Stimulated activated CD4-positive, alpha-beta T cell treated with anti-CD3 and anti-CD28 coated beads, Interleukin-12 subunit alpha, Interleukin-12 subunit beta, amount 100 ng/mL, for 4 hours (primary cell): ENCODE results near the gene CAMK2N1.

ENCODE experiments used
- DNase-seq: peaks from one replicate; pipeline ENCODE4 v3.0.0-alpha.2; 2020

The CAMK2N1 gene

DNA sequence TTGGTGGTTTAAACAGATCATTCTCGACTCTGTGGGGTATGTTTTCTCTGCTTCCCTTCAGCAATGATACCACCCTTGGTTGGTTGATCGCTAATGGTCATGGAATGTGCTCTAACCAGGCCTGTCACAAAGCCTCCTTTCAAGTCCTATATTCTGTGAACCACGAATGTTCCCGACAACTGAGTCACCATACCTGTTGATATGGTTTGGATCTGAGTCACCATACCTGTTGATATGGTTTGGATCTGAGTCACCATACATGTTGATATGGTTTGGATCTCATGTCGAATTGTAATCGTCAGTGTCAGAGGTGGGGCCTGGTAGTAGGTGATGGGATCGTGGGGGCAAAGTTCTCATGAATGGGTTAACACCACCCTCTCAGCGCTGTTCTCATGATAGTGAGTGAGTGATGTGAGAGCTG is 10.2 kb upstream of the CAMK2N1 start:
- DNase-seq: no peak

DNA sequence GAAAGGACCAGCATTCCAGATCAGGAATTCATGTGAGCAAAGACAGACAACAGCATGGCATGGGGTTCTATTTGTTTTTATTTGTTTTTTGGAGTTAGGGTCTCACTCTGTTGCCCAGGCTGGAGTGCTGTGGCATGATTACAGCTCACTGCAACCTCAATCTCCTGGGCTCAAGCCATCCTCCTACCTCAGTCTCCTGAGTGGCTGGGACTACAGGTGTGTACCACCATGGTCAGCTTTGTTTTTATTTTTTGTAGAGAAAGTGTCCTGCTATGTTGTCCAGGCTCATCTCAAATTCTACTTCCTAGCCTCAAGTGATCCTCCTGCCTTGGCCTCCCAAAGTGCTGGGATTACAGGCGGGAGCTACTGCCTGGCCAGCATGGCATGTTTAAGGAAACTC is 9.7 kb upstream of the CAMK2N1 start:
- no peak for DNase-seq

DNA sequence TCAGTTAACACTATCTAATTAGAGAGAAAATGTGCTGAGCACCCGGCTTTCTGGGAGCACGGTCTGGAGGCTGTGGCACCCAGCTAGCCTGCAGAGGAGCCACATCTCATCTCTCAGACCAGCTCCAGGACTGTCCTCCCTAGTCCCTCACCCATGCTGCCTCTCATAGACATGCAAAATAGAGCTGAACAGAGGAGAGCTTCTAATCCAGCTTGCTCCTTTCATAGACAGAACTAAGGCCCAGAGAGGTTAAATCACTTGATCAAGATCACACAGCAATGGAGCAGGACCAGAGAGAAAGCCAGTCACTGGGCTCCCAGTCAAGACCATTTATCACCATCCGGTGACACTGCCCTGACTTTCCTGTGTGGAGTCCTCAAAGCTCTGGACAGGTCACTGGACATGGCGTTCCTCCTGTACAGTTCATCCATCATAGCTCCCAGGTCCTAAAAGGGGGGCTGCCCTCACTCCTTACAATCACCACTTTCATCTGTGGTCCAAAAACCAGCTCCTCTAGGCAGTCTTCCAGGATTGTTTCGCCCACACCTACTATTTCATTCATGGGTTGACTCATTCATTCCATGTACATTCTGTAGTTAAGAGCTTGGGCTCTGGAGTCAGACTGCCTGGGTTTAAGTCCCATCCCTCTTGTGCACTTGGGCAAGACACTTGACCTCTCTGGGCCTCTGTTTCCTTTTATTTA is 8.8 kb upstream of the CAMK2N1 start:
- DNase-seq: no peak

DNA sequence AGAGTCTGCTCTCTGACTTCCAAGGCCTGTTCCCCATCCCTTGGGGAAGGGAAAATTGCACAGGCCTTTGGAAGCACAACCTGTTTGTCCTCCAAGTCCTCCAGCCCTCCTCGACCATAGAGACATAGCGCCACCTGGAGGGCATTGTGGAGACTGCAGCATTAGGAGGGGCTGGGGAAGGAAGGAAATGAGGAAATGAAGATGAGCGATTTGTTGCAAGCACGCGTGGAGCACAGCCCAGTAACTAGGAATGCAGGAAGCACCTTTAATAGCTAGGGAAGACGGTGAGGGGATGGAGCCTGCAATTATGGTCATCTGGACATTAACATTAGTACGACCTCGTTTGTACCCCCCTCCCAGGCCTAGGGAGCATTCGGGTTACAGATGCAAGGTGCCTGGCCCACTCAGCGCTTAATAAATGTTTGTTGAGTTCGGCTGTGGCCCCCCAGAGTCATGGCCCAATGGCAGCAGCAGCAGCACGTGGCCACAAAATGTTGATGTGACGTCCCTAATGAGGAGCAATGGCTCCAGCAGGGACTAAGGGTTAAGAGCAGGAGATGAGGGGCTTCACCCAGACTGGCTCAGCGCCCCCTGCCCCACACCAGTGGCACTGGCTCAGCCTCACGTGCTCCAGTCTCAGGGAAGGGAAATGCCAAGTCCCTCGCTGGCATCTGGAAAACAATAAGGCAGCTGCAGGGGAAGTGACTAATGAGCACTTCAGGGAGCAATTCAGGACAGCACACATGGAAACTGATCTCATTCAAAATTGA is 8.0 kb upstream of the CAMK2N1 start:
- DNase-seq: peak; percentile 76

DNA sequence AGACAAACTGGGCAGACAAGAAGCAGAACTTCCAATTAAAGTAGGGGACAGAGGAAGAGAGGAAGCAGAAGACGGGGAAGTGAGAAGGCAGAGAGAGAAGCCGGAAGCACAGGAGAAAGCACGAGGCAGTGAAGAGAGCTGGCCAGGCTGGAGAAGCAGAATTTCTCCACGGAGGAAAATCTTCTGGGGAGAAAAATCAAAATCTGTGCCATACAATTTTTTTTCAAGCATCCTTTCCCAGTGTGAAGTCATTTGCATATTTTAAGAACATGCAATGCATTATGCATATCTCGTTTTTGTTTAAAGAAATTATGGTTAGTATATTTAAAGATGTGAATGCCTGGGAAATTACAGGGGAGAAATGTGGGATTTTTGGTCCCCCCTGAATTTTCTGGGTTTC is 7.3 kb upstream of the CAMK2N1 start:
- no peak for DNase-seq

DNA sequence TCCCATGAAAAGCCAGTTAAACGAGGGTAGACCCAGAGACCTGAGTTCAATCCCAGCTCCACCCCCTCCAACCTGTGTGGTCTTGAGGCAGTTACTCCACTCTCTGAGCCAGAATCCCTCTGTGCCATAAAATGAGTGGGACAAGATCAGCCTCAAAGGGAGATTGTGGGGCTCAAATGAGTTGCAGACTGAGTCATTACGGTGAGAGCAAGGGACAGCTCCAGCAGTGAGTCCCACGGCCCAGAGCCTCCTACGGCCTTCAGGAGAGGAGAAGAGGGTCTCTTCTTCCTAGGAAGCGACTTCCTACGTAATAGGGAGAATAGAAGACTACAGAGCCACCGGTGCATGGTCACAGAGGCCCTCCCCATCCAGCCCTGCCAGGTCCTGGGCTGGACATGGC is 6.7 kb upstream of the CAMK2N1 start:
- DNase-seq: no peak

DNA sequence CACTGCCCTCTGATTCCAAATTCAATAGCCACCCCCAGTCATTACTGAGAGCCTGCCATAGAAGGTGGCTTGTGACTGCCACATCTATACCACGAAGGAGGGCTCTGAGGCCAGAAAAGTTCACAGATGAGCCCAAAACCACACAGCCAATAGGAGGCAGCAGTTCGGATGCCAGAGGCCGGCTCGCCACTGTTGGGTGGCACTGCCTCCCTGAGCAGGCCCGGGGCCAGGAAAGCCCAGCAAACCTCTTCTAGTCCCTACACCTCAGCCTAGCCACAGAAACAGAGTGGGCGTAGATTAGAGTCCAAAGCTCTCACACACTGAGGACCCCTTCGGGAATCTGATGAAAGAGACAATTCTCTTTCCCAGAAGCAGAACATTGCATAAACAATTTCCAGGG is 5.9 kb upstream of the CAMK2N1 start:
- no peak for DNase-seq

DNA sequence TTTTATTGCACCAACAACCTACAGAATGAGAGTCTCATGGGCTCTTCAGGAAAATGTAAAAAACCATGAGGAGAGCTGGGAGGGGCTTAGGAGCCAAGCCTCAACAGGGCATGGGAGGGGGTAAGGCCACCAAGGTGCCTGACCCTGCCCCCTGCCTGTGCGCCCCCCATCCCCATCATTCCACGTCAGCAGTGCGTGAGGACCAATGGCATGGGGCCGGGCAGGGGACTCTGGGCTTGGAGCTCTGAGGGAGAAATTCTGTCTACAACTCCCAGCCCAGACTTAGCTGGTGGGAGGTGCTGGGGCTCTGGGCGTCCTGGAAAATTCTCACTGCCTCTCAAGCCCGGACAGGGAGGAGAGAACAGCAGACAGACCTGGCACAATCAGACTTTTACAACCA is 5.2 kb upstream of the CAMK2N1 start:
- DNase-seq: no peak

DNA sequence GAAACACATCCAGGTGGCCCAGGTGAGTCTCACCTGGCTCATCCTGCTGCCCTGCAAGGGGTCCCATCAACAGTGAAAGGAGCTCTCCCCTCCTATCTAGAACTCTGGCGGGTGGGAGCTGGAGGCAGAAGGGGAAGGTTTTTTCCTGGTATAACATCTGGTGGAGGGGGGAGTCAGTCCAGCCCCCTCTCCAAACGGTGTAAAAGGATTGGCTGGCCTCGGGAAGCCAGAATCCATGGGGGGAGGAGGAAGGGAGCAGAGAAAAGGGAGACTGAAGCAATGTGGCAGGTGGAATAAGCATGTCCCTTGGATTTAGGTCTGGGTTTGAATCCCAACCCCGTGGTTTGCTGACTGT is 1.2 kb upstream of the CAMK2N1 start:
- no peak for DNase-seq

DNA sequence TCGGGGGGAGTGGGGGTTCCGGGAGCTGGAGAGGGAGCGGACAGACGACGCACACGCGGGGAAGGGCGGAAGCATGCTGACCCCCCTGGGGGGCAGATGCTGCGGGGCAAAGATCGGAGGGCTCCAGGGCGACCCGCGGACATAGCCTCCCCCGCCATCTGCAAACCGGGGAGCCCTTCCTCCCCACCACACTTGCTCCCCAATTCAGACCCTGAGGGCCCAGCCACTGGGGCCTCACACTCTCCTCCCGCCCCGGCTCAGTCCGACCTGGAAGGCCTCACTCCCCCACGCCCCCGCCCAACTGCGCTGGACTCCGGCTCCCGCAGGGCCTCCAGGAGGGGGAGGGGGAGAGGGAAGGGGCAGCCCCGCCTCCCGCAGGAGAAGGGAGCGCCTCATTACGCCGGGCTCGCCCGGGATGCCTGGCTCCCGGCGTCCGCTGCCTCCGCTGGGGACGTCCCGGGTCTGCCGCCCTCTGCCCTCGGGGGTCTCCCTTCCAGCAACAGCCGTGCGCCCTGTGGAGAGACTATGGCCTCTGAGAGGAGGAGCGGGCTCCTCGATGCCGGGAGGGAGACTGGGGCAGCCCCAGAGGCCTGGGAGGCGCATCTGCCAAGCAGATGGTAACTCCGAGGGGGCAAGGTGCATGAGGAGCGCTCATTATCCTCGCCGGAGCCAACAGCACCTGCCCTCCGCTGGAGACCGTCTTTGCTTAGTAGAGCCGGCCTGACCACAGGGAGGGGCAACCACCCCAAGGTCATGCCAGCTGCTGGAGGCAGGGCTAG is 636 bp upstream of the CAMK2N1 start:
- no peak for DNase-seq

DNA sequence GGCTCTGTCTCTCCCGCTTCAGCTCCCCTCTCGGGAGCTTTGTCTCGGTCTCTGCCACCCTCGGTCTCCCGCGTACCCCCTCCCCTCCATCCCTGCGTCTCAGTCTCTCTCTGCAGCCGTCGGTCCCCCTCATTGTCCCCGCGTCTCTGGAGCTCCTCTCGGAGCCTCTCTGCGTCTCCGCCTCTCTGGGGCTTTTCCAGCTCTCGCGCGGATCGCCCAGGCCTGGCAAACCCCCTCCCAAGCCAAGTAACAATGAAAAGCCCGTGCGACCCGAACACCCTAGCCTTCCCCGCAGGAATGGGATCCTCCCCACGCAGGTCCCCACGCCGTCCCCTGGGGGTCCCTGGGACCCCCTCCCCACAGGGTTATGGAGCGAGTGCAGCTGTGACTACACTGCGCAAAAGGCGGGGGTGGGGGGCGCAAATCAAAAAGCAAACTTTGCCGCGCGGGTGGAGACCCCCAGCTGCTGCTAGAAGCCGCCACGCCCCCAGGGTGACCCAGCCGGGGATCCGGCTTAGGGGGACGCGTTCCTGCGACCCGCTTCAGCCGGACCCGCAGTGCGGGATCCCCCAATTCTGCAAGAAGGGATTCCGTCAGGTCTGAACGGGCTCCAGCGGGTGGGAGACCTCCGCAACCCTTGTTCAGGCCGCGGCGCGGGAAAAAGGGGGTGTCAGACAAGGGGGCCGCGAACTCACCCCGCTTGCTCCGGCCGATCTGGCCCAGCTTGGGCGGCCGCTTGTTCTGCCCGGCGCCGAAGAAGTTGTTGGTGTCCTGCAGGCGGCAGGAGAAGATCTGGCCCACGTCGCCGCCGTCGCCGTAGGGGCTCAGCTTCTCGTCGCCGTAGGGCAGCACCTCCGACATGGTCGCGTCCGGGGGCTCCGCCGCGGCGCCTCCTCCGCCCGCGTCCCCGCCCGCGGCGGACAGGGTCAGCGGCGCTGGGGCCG is 1.2 kb downstream of the CAMK2N1 start:
- DNase-seq: no peak

DNA sequence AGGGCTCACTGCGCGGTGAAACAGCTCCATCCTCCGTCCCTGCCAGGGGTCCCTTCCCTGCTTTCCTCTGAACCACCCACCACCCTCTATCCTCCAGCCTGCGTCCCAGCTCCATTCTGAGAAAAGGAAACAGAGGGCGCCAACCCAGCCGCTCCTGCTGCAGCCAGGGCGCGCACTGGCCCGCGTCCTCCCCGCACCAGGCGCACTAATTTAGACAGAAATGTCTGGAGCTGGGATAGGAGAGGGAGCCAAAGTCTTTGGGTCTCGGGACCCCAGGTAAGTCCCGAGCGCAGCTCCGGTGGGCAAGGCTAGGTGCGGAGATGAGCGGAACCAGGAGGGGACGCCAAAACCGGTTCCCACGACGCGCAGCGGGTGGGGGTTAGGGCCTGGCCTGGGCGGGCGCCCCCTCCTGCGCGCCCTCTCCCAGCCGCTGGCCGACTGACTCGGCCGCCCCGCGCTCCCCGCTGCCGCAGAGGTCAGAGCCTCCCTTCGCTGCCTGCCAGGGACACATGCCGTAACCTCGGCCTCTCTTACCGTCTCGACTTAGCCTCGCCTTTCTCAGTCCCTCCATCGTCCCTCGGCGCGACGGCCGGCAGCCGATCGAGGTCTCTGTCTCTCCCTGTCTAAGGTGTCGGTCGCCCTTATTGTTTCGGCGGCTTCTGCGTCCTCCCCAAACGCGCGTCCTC is 2.0 kb downstream of the CAMK2N1 start:
- no peak for DNase-seq

DNA sequence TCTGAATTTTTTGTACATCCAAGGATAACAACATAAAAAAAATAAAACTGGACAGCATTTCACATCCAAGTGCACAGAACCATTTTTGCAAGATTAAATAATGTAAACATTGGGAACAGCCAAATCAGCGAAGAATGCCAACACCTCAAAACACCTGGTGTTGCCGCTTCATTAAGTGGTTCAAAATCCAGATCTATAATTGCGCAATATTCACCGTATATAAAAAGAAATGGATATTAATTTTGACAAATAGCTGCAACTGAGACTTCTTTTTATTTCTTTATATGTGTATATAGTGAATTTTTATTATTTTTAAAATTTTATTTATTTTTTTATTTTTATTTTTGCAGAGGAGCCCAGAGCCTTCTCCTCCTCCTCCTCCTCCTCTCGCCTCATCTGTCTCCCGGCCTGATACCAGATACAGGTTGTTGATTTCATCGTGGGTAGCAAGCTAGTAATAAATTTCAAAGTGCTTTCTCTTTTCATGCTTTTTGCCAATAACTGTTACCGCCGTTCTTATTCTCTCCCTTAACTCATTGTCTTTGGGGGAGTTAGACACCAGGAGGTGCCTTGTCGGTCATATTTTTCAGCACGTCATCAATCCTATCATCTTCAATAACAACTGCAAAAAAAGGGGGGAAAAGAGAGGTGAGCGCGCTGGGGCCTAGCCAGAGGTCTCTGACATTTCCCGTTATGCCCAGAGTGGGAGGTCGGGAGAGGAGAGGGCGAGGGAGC is 2.7 kb downstream of the CAMK2N1 start:
- no peak for DNase-seq

DNA sequence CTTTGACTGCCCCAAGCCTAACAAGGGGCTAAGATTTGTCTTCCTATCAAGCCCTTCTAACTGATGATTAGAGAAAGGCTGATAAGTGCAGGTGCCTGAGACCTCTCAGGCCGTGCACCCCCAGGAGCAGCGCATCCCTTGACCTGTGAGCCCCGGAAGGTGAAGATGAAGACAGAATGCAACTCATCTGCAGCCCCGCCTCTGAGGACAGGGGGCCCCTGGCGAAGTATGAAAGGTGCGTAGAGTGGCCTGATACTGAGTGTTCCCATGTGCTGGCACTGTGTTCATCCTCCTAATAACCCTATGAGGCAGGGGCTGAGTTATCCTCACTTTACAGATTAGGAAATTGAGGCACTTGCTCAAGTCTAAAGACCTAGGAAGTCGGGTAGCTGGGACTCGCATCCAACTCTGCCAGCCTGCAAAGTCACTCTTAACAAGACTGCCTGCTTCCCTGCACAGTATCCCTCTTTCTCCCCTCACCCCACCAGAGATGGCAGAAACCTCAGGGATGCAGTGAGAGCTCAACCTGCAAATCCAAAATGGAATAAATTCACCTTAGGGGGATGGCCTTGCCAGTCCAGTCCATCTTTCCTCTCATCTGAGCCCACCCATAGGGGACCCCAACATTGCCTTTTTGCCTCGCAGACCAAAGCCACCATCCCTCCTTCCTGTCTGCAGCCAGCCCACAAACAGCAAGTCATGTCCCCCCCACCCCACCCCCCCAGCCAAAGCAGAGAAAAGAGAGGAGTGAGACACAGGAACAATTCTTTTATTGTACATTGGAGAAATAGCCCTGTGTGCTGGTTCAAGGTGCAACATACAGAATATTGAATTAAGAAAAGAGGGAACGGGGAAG is 4.1 kb downstream of the CAMK2N1 start:
- DNase-seq: no peak

DNA sequence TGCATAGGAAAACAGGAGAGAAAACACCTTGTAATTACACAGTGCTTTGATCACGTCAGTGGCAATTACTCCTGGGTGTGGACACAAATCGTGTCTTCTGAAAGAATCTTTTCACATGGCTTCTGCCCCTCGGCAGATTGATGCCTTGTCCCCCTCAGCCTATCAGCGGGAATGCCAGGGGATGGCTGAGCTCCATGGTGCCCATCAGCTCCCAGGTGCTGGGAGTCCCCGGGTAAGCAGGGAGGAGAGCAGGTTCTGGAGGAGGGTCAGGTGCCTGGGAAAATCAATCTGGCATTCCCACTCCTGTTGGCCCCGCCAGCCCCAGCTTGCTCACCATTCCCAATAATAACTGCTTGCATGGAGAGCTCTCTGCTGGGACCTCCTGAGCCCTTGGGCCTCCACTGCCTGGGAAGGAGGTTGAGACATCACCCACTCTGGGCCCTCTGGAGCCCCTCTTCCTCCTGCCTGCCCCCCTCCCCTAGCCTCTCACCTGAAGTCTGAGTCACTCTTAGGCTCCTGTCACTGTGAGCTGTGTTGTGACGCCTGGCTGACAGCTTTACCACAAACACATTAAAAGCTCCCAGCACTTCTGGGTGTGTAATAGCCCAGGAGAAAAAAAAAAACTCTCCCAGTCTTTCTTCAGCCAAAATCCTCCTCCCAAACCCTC is 4.9 kb downstream of the CAMK2N1 start:
- no peak for DNase-seq

DNA sequence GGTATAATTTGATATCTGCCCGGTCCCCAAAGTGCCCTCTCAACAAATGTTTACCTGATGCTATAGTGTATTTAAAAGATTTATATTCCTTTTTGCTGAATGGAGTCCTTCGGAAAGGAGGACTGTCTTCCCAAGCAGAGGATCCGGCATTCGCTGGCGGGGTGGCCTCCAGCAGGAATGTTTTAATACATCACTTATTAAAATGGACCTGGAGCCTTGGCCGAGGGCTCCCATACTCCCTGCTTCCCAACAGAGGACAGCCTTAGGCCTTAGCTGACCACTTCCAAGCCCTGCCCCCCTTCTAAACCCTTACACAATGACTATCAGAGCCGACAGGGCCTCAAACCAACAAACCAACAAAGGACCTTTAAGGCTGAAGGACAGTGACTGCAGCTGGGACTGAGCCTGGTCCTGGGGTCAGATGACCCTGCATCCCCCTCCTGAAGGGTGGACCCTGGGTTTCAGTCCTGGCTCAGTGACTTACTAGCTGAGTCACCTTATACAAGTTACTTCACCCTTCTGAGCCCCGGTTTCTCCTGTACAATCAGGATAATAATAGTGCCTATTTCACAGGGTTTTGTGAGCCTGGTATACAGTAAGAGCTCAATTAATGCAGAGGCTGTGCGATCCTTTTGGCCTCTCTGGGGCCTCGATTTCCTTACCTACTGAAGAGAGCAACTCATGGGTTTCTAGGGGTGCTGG is 5.6 kb downstream of the CAMK2N1 start:
- no peak for DNase-seq

DNA sequence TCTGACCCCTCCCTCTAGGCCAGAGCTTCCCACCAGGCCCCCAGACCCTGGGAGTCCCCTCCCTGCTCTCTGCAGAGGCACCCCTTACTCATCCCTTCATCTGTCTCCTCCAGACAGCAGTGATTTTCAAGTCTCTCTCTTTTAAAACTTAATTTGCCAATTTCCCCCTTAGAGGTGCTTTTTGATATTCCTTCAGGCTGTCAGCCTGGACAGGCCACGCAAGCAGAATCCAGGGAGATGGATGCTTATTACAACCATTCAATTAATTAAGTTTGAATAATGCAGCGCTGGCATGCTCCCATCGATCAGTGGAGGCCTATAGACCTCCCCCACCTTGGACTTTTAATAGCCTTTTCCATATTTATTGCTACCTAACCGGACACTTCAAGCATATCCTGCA is 6.2 kb downstream of the CAMK2N1 start:
- DNase-seq: no peak

DNA sequence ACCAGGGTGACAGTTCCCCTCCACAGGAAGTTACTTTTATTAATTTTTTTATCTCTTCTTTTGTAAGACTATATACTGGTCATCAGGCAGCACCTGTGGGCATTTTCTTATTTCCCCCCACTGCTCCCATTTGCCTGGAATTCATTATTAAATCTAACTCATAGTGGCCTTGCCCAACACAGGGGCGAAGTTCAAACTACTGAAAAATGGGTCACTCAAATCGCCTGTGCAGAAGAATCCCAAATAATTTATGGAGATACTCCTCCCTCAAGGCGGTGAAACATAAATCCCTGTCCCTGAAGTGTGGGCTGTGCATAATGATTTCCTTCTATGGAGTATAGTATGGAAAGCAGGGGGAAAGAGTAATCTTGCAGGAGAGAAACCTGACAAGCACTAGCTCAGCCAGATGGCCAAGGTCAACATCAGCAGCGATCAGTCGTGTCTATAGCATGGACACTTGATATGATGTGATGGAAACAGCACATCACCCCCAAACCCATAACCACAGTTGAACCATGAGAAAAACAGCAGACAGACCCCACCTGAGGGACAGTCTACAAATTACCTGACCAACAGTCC is 7.9 kb downstream of the CAMK2N1 start:
- no peak for DNase-seq
